B cell (primary cell): ENCODE results near the gene IFI30.

Experiments
- EZH2 ChIP-seq: IDR thresholded peaks from 2 replicates; pipeline ENCODE4 v1.6.1; 2012; ENCODE audit warnings: borderline replicate concordance, low read depth, mild to moderate bottlenecking, moderate library complexity, low read length; ENCODE audit not compliant: insufficient read depth, poor library complexity, severe bottlenecking
- TF ChIP-seq, protein P1 (sequence below): fragments of 200-600 bp; IDR thresholded peaks from one replicate; pipeline ENCODE4 v1.8.0; 2022; ENCODE audit warnings: antibody characterized with exemption, mild to moderate bottlenecking

DNA sequence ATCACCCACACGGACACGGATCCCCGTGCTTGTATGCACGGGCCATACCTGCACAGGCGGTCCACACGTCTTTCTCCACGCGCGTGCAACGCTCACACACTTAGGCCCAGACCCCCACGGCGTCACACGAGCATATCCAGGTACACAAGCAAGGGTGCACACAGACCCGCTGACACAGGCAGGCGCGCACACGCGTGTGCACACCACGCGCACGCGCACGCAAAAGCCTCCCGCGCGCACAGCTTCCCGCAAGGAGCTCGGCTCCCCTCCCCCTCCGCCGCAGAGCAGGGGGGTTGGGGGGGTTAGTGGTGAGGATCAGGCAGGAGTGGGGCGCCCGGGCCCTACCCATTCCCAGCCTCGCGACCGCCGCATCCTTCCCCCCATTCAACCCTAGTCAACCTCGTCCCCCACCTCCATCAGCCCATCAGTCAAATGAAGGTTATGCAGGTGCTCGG is 29.8 kb downstream of the IFI30 start:
- TF ChIP-seq, protein P1, sequence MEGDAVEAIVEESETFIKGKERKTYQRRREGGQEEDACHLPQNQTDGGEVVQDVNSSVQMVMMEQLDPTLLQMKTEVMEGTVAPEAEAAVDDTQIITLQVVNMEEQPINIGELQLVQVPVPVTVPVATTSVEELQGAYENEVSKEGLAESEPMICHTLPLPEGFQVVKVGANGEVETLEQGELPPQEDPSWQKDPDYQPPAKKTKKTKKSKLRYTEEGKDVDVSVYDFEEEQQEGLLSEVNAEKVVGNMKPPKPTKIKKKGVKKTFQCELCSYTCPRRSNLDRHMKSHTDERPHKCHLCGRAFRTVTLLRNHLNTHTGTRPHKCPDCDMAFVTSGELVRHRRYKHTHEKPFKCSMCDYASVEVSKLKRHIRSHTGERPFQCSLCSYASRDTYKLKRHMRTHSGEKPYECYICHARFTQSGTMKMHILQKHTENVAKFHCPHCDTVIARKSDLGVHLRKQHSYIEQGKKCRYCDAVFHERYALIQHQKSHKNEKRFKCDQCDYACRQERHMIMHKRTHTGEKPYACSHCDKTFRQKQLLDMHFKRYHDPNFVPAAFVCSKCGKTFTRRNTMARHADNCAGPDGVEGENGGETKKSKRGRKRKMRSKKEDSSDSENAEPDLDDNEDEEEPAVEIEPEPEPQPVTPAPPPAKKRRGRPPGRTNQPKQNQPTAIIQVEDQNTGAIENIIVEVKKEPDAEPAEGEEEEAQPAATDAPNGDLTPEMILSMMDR: no peak
- no peak for TF ChIP-seq EZH2
